Right hindlimb (tissue), 1 donor: ENCODE measurements around the gene FBXO47.
A peak's percentile ranks its signal among the peaks of the same experiment; 100 is the strongest.

Source experiments
- DNase-seq: peaks from one replicate; pipeline ENCODE4 v3.0.0-alpha.2; 2018

Gene FBXO47, protein sequence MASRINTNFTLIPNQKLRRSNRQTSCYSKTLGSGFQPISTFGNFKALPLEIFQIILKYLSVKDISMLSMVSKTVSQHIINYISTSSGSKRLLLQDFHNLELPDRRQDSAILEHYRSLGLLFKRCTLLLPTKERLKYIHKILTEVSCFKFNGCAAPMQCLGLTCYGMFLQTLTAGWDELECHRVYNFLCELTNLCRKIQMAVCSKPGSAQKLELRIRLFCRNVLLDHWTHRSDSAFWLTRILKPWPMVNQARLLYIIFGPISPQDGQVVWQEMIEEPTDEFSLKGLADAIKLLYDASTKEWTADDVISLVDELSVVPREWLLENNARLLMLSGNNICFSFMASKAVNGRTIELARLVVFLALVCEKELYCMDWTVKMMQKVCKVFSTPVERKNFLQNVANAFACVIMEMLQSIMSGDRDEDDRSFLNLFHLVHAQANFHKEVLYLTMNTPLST

DNA sequence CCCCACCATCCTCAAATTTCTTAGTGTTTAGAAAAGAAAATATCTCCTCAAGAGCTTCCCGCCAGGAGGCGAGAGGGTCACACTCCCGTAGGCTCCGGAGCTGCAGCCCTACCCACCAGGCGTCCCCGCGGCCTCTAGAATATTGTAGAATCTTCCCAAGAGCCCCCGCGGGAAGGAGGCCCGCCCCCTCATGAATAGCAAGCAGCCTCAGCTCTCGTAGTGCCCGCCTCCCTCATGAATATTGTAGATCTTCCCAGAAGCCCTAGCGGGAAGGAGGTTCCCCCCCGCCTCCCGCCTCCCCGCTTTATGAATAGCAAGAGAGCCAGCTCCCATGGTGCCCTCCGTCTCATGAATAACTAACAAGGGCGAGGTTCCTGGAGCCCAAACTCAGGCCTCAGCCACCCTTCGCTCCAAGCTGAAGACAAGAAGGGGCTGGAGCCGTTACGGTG lies at the start of gene FBXO47:
FBXO47 (minus strand) TSS at position 114 of the 449 bp plus-strand sequence. CDS start 4,378 bp downstream, outside the sequence.
- DNase-seq, result peak; percentile 94

DNA sequence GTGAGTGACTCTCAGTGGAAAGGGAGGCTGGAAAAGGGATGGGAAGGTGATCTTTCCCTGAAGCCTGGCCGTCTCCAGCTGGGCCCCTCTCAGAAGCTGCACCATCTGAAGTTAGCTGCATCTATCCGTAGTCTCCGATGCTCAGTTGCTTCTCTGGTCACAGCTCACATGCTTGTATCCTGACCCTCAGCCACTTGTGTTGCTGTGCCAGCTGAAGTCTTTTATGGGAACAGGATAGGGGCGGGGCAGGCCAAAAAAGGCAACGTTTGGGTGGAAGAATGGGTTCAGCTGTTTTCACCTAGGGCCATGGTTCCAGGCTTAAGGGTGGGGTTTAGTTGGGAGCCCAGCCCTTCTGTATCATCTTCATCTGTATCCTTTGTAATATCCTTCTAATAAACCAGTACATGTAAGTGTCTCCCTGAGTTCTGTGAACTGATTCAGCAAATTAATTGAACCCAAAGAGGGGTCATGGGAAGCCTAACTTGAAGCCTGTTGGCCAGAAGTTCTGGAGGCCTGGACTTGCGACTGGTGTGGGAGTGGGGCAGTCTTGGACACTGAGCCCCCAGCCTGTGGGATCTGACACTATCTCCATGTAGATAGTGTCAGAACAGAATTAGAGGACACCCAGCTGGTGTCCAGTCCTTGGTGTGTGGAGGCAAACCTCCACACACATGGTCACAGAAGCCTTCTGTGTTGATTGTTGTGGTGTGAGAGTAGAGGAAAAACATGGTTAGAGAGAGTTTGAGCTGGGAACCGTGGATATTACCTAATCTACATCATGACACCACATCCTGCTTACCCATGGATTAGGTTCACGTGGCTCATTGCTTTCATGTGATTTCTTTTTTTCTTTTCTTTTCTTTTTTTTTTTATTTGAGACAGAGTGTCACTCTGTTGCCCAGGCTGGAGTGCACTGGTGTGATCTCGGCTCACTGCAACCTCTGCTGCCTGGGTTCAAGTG lies 49.3 kb upstream of the FBXO47 start:
- DNase-seq, result no peak

DNA sequence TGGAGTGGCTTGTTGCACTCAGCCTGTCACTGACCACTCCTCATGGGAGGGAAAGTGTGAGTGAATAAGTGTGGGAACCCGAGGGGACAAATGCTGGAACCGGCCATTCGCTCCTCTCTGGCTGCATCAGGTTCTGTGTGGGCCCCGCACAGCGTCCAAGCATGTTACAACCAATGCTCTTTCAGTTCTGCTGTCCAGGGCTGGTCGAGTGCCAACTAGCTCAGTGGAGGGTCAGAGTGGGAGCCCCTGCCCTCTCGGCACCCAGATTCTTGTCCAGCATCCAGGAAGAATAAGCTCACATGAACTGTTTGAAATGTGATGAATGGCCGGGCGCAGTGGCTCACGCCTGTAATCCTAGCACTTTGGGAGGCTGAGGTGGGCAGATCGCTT lies 48.3 kb upstream of the FBXO47 start:
- DNase-seq, result no peak

DNA sequence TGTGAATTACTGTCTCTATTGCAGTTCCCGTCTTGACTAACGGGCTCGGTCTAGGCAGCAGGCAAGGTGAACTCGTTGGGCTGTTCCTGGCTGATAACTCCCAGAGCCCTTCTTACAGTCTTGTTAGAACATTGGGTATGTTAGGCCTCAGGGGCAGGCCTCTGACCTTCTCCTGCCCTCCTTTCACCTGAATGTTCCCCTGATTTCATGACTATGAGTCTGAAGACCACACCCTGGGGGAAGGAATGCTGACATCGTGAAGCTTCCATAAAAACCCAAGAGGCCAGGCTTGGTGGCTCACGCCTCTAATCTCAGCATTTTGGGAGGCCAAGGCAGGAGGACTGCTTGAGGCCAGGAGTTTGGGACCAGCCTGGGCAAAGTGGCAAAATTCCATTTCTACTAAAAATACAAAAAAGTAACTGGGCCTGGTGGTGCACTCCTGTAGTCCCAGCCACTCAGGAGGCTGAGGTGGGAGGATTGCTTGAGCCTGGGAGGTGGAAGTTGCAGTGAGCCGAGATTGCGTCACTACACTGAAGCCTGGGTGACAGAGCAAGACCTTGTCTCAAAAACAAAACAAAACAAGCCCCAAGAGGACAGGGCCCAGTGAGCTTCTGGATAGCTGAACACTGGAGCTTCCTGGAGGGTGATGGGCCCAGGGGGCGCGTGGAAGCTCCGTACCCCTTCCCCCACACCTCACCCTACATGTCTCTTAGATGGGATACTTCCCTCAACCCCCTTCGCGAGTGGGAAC lies 47.8 kb upstream of the FBXO47 start:
- no peak for DNase-seq

DNA sequence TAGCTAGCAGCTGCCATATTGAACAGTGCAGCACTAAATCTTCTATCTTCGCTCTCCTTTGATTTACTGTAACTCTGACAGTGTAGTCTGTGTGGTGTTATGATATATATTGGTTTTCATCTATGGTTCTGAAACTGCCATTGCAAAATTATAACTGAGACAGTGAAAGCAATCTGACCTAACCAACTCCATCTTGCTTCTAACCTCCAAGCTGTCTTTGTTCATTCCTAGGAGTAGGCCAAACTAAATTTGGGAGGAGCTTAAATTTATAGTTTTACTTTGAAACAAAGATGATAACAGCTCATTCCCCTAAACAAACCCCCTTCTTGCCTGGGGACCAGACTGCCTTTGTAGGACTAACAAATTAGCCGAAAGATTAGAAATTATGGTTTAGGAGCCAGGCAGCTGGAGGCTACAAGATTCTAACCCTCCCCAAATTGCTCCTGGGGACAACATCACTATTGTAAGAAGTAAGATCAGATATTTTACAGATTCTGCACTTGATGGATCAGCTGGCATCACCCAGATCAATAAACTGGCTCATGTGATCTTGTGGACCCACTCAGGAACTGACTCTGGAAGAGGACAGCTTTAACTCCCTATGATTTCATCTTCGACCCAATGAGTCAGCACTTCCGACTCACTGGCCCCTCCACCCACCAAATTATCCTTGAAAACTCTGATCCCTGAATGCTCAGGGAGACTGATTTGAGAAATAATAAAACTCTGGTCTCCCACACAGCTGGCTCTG lies 47.0 kb upstream of the FBXO47 start:
- DNase-seq, result no peak

DNA sequence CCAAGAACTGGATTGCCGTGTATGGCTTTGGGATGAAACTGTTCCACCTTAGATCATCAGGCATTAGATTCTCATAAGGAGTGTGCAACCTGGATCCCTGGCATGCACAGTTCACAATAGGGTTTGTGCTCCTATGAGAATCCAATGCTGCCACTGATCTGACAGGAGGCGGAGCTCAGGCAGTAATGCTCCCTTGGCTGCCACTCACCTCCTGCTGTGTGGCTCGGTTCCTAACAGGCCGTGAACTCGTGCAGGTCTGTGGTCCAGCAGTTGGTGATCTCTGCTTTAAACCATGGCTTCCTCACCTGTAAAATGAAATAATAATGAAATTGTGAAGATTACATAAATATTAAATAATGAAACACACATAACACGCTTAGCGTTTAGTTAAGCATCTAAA lies 45.5 kb upstream of the FBXO47 start:
- no peak for DNase-seq

DNA sequence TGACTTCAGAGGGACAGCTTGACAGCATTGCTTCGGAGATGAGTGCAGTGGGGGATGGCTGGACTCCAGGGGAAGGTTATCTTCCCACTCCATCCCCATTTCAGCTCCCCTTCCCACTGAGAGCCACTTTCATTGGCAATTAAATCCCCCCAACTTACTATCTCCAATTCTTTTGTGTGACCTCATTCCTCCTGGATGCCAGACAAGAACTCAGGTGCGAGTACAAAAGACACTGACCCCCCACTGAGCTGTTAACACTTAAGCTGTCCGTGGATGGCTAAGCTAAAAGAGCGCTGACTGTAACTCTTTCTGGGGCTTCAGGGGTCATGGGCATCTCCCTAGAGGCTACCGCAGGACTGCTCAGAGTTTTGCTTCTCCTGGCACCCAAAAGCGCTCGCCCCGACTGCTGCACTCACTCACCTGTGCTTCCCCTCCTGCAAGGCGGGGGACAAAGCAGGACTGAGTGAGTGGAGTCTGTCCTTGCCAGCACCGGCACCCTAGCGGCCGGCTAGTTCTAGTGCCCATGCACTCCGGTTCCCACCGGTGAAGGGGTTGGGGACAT lies 44.8 kb upstream of the FBXO47 start:
- DNase-seq, result no peak

DNA sequence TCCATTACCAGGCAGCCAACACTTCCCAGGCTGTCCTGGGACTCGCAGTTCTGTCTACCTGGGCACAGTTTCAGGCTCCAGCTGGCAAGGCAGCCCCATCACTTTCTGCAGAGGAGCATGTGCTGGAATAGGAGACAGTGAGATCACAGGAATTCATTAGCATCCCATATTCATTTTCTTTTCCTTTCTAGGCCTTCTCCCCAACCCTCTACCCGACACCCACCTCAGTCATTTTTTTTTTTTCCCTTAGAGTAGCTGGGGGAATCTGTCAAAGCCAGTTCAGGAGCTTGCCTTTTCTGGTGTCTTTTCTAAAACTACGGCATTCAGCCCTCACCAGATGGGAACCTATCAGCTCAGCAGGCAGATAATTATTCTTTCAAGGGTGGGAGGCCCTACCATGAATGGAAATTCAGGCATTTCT lies 42.4 kb upstream of the FBXO47 start:
- DNase-seq, result peak; percentile 59

DNA sequence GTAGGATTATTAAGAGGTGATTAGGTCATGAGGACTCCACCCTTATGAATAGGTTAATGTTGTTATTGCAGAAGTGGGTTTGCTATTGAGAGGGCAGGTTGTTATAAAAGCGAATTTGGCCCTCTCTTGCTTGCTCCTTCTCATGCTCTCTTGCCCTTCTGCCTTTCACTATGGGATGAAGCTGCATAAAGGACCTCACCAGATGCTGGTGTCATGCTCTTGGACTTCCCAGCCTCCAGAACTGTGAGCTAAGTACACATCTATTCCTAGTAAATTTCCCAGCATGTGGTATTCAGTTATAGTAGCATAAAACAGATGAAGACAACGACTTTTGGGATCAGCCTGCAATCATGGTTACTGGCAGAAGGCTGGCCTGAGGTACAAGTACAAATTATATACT lies 41.4 kb upstream of the FBXO47 start:
- no peak for DNase-seq

DNA sequence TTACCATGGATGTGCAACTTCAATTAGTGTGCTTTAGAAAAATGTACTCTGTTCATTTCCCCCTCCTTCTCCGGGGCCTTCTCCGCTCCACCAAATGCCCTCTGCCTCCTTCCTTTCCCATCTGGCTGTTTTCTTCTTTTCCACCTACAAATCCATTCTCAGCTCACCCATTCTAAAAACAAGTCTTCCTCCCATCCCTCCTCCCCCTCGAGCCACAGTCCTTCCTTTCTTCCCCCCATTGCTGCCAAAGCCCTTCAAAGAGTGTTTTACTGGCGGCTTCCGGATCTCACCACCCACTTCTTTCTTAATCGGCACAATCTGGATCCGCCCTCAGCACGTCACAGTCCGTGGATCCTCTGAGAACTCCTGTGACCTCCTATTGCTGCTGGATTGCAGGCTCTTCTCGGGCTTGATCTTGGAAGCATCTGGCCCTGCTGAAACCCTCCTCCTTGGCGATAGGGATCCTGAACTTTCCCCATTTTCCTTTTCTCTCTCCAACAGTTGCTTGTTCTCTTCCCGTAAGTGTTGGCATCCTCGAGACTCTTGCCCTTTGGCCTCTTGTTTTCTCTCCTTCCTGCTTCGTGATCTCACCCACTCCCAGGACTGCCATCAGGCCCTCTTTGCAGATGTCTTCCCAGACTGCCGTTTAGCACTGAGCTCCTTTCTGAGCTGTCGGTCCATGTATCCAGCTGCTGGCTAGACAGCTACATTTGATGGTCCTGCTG lies 36.0 kb upstream of the FBXO47 start:
- peak; percentile 69 for DNase-seq

DNA sequence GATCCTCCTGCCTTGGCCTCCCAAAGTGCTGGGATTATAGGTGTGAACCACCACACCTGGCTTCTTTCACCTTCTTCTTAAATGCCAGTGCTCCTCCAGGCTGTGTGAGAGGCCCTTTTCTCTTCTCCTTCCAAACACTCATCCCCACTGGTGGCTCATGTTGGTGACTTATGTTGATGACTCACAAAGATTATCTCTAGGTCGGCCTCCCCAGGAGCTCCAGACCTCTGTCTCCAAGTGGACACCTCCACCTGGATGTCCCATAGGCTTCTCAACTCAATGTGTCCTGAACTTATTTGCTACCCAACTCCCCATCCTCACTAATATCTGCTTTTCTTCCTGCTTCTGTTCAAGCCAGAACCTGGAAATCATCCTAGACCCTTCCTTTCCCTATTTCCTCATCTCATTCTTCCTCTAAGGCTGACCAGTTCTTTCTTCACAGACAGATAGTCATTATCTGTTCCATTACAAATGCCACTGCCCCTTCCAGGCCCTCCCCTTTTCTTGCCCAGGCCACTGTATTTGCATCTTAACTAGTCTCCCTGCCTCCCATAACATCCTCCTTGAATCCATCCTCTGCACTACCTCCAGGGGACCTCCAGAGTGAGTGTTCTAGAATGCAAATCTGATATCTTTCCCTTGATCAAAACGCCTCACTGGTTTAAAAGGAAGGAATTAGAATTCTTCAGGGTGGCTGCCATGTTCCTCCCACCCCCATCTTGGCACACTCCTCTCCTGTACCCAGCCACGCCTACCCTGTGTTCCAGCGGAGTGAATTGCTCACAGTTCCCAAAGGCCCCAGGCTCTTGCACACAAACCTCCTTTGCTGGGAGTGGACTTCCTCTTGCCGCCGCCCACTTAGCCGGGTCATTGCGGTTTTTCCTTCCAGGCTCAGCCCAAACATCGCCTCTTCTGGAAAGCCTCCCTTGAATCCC lies 34.8 kb upstream of the FBXO47 start:
- peak; percentile 72 for DNase-seq

DNA sequence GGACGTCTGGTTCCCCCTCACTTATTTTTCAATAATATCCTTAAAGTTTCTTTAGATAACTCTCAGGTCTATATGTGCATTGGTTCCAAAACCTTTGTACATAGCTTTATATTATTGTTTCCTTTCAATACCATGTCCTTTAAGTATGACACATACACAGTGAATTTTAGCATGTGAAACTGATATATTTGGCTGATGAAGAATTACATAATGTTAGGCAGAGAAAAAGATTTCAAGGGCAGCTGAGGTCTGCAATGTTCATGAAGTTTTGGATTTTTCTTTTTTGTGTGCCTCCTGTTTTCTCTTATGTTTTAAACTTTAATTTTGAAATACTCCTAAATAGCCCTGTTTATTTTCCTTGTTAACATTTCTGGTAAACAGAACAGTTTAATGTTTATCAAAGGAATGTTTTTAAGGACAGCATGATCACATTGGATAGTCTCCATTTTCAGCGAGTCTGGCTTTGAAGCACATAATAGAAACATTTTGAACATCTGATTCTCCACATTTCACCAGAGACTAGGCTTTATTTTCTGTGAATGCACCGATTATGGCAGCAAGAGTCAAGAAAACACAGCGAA lies 32.9 kb upstream of the FBXO47 start:
- DNase-seq, result no peak

DNA sequence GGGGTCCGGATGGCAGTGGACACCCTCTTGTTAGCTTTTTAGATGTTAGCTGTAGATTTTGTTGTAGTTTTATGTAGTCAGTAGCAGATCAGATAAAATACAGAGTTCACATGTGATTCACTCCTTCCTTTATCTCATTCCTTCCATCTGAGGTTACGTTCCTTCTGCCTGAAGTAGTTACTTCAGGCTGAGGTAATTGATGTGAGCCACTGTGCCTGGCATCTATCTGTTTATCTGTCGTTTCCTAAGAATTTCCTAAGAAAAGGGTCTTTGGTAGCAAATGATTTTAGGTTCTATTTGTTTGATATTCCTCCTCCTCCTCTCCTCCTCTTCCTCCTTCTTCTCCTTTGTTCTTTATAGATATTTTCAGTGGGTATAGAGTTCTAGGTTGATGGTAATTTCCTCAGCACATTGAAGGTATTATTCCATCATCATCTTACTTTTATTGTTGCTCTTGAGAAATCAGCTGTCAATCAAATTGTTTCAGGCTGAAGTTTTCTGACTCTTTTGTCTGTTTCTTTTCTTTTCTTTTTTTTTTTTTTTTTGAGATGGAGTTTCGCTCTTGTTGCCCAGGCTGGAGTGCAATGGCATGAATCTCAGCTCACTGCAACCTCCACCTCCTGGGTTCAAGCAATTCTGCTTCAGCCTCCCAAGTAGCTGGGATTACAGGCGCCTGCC lies 29.6 kb upstream of the FBXO47 start:
- DNase-seq, result no peak

DNA sequence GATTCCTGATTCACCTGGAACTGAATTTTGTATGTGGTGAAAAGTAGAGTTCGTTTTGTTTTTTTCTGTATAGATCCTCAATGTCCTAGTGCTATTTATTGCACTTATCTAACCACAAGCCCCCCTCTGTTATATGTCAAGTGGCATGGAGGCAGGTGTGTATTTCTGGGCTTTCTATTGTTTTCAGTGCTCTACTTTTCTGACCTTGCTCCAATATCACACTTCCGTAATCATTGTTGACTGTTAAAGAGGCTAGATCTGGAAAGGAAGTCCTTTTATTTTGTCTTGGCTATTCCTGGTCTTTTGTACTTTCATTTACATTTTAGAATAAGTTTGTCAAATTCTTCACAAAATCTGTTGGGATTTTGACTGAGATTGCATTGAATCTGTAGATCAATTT lies 26.8 kb upstream of the FBXO47 start:
- no peak for DNase-seq

DNA sequence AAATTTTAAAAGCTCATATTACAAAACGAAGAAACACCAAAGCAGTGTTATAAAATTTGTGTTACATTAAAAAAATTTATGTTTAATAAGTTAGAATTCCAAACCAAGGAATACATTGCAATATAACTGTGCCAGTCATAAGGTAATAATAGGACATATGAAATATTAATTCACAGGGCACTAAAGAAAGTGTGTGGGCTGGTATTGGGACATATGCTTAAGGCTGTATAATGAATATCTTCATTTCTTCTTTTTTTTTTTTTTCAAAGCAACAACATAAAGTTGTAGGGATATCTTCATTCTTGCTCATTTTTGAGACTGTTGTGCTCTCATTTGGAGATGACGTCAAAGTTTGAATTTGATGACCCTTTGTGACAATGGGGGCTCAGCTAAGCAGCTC lies 17.5 kb upstream of the FBXO47 start:
- no peak for DNase-seq

DNA sequence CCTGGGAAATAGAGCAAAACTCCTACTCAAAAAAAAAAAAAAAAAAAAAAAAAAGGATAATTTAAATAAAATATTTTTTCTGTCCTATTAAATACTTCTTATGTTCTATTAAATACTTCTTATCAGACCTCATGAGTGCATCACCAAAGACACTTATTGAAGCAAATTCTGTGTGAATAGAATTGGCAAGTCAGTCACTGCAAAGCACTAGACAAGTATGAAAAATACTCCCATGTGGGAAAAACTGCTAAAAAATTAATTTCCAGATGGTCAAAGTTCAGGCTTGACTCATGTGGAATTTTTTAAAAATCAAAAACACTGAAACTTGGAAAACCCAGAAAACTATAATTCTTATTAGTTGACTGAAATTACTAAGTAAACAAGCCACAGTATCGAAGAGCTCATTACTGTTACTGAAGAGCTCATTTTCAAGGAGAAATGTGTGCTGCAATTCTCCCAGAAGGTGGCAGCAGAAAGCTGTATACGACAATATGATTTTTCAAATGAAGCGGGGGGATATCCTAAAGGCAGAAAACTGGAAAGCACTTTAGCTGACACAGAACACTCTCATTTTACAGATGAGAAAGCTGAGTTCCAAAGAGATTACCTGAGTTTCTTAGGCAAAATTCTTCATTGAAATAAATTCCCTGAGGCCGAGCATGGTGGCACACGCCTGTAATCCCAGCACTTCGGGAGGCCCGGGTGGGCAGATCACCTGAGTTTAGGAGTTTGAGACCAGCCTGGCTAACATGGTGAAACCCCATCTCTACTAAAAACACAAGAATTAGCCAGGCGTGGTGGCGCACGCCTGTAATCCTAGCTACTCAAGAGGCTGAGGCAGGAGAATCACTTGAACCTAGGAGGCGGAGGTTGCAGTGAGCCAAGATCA lies 15.9 kb upstream of the FBXO47 start:
- DNase-seq, result peak; percentile 66

DNA sequence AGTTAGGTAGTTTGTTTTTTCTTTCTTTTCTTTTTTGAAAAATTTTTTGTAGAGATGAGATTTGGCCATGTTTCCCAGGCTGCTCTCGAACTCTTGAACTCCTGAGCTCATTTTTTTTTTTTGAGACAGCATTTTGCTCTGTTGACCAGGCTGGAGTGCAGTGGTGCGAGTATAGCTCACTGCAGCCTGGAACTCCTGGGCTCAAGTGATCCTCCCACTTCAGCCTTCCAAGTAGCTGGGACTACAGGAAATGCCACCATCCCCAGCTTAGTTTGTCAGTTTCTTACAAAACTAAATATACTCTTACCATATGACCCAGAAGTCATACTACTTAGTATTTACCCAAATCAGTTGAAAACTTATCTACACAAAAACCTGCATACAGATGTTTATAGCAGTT lies 14.4 kb upstream of the FBXO47 start:
- DNase-seq, result no peak
